NCI-H1092 (cell line): ENCODE measurements around the gene ENOX1.
"Not testable (repeated sequence)": the region's sequence is repeated elsewhere in the genome, so short reads cannot be mapped to it uniquely, and the experiment has no call there.

Experiments
- DNase-seq: peaks from one replicate; lab custom pipeline; 2025; lab: John Stamatoyannopoulos, UW

ENOX1 gene

GRCh38 chr13:43431290-43431716 is 355.5 kb downstream of the ENOX1 start:
- DNase-seq, result no peak

GRCh38 chr13:43428545-43429296 is 358.1 kb downstream of the ENOX1 start:
- no peak for DNase-seq

GRCh38 chr13:43426355-43426754 is 360.4 kb downstream of the ENOX1 start:
- no peak for DNase-seq

- no peak for DNase-seq
Measured at GRCh38 chr13:43425234-43425633, 361.5 kb downstream of the ENOX1 start.

- DNase-seq, result no peak
Measured at GRCh38 chr13:43424412-43424811, 362.4 kb downstream of the ENOX1 start.

GRCh38 chr13:43422116-43422515 is 364.7 kb downstream of the ENOX1 start:
- DNase-seq, result no peak

- DNase-seq, result not testable (repeated sequence)
Measured at GRCh38 chr13:43416842-43417241, 369.9 kb downstream of the ENOX1 start.

- DNase-seq, result not testable (repeated sequence)
Measured at GRCh38 chr13:43416408-43416807, 370.4 kb downstream of the ENOX1 start.

GRCh38 chr13:43415903-43416391 is 370.8 kb downstream of the ENOX1 start:
- not testable (repeated sequence) for DNase-seq

GRCh38 chr13:43414111-43414510 is 372.7 kb downstream of the ENOX1 start:
- no peak for DNase-seq

GRCh38 chr13:43411741-43412140 is 375.0 kb downstream of the ENOX1 start:
- no peak for DNase-seq

- no peak for DNase-seq
Measured at GRCh38 chr13:43411211-43411610, 375.6 kb downstream of the ENOX1 start.

- DNase-seq, result no peak
Measured at GRCh38 chr13:43408274-43408673, 378.5 kb downstream of the ENOX1 start.

GRCh38 chr13:43407023-43407581 is 379.7 kb downstream of the ENOX1 start:
- no peak for DNase-seq

- DNase-seq, result no peak
Measured at GRCh38 chr13:43405457-43405856, 381.3 kb downstream of the ENOX1 start.

GRCh38 chr13:43402380-43402779 is 384.4 kb downstream of the ENOX1 start:
- DNase-seq, result no peak

- DNase-seq, result no peak
Measured at GRCh38 chr13:43401361-43401760, 385.4 kb downstream of the ENOX1 start.

- DNase-seq, result no peak
Measured at GRCh38 chr13:43397111-43397510, 389.7 kb downstream of the ENOX1 start.

GRCh38 chr13:43391036-43391435 is 395.7 kb downstream of the ENOX1 start:
- DNase-seq, result no peak

- DNase-seq, result no peak
Measured at GRCh38 chr13:43390619-43391018, 396.2 kb downstream of the ENOX1 start.

GRCh38 chr13:43389983-43390382 is 396.8 kb downstream of the ENOX1 start:
- no peak for DNase-seq

- DNase-seq, result no peak
Measured at GRCh38 chr13:43389573-43389972, 397.2 kb downstream of the ENOX1 start.

- DNase-seq, result no peak
Measured at GRCh38 chr13:43388282-43389034, 398.3 kb downstream of the ENOX1 start.
